Activated T-cell treated with anti-CD3 and anti-CD28 coated beads for 24 hours (primary cell): ENCODE data around the gene ADM.

Experiments
- DNase-seq: peaks from one replicate; pipeline ENCODE4 v3.0.0-alpha.2; 2020; ENCODE audit warnings: low read depth

ADM gene

GRCh38 chr11:10328314-10329098, 23.6 kb downstream of the ADM start:
- no peak for DNase-seq

- no peak for DNase-seq
Measured at GRCh38 chr11:10329356-10329755, 24.5 kb downstream of the ADM start.

GRCh38 chr11:10329935-10330334, 25.1 kb downstream of the ADM start:
- DNase-seq: no peak

- DNase-seq: no peak
Measured at GRCh38 chr11:10331548-10332289, 26.8 kb downstream of the ADM start.

- DNase-seq: no peak
Measured at GRCh38 chr11:10333490-10333889, 28.6 kb downstream of the ADM start.

- no peak for DNase-seq
Measured at GRCh38 chr11:10338287-10338686, 33.4 kb downstream of the ADM start.

GRCh38 chr11:10348650-10349280, 43.9 kb downstream of the ADM start:
- DNase-seq: no peak

GRCh38 chr11:10349281-10349665, 44.4 kb downstream of the ADM start:
- no peak for DNase-seq

- DNase-seq: no peak
Measured at GRCh38 chr11:10349806-10350205, 44.9 kb downstream of the ADM start.

- no peak for DNase-seq
Measured at GRCh38 chr11:10350334-10350733, 45.5 kb downstream of the ADM start.

- DNase-seq: no peak
Measured at GRCh38 chr11:10351435-10351764, 46.5 kb downstream of the ADM start.

GRCh38 chr11:10351765-10352641, 47.1 kb downstream of the ADM start:
- DNase-seq: no peak

- no peak for DNase-seq
Measured at GRCh38 chr11:10352921-10353550, 48.2 kb downstream of the ADM start.

GRCh38 chr11:10354389-10354788, 49.5 kb downstream of the ADM start:
- no peak for DNase-seq

- DNase-seq: no peak
Measured at GRCh38 chr11:10355257-10355661, 50.4 kb downstream of the ADM start.

- no peak for DNase-seq
Measured at GRCh38 chr11:10356161-10356560, 51.3 kb downstream of the ADM start.
